Tibial artery (tissue), 4 donors: Measurements from ENCODE around the gene ZSWIM6.

Experiments
- DNase-seq, 2 donors: peaks; one replicate each; pipeline ENCODE4 v3.0.0-alpha.2; 2019
- H3K27ac ChIP-seq, 2 donors: fragments of 200-600 bp; sonication (generic) in 1 of 2; 1 replicate in 1 of 2; 2 replicates in 1 of 2; pipeline ENCODE4 v1.5.1; 2018 to 2019; ENCODE audit warnings: mild to moderate bottlenecking in 1 of 2
- H3K27me3 ChIP-seq, 2 donors: fragments of 200-600 bp; sonication (generic) in 1 of 2; one replicate each; pipeline versions ENCODE4 v1.5.1 to v1.6.0; 2016 to 2019
- H3K36me3 ChIP-seq, 3 donors: fragments of 200-600 bp; sonication (generic) in 2 of 3; one replicate each; pipeline ENCODE4 v1.5.1; 2016 to 2019; ENCODE audit warnings: mild to moderate bottlenecking in 2 of 3
- H3K4me1 ChIP-seq, 4 donors: fragments of 200-600 bp; sonication (generic) in 2 of 4; 1 replicate in 3 of 4; 2 replicates in 1 of 4; pipeline ENCODE4 v1.5.1; 2016 to 2019
- H3K4me3 ChIP-seq, 2 donors: fragments of 200-600 bp; sonication (generic) in 1 of 2; 1 replicate in 1 of 2; 2 replicates in 1 of 2; pipeline ENCODE4 v1.5.1; 2018 to 2019; ENCODE audit warnings: mild to moderate bottlenecking in 2 of 2
- H3K9me3 ChIP-seq, 3 donors: fragments of 200-600 bp; sonication (generic) in 1 of 3; one replicate each; pipeline ENCODE4 v1.5.1; 2016 to 2019
- intact Hi-C: fragments of 100-400 bp; cut with DNase I; formaldehyde crosslinking; loops from one replicate; pipeline ENCODE4 v1.15.0; 2023; ENCODE audit warnings: low total_unique reads
- TF ChIP-seq, protein P1 (sequence below), 2 experiments: fragments of 200-600 bp in 1 of 2; fragments of 450-650 bp in 1 of 2; IDR thresholded peaks; one replicate each; pipeline ENCODE4 v1.5.1; 2017 to 2019; ENCODE audit warnings: antibody characterized with exemption in 2 of 2, mild to moderate bottlenecking in 1 of 2, moderate library complexity in 1 of 2

Gene ZSWIM6

GRCh38 chr5:61467766-61468482, 135.9 kb downstream of the ZSWIM6 start:
- H3K9me3 ChIP-seq: no peaks in the 10 kb centered on the region
- no peak overlapping the region for H3K27ac ChIP-seq
- H3K4me1 ChIP-seq: peaks cover 0 to 39% (median 10%) of the 10 kb centered on the region in 4 donors
- DNase-seq: no peak
- TF ChIP-seq, protein P1, sequence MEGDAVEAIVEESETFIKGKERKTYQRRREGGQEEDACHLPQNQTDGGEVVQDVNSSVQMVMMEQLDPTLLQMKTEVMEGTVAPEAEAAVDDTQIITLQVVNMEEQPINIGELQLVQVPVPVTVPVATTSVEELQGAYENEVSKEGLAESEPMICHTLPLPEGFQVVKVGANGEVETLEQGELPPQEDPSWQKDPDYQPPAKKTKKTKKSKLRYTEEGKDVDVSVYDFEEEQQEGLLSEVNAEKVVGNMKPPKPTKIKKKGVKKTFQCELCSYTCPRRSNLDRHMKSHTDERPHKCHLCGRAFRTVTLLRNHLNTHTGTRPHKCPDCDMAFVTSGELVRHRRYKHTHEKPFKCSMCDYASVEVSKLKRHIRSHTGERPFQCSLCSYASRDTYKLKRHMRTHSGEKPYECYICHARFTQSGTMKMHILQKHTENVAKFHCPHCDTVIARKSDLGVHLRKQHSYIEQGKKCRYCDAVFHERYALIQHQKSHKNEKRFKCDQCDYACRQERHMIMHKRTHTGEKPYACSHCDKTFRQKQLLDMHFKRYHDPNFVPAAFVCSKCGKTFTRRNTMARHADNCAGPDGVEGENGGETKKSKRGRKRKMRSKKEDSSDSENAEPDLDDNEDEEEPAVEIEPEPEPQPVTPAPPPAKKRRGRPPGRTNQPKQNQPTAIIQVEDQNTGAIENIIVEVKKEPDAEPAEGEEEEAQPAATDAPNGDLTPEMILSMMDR (IDR thresholded peaks at IDR 0.05): no peak
- H3K27me3 ChIP-seq: no peaks in the 10 kb centered on the region
- intact Hi-C loops: no loop called here
- H3K36me3 ChIP-seq: no peaks in the 10 kb centered on the region
- no peak overlapping the region for H3K4me3 ChIP-seq

DNA sequence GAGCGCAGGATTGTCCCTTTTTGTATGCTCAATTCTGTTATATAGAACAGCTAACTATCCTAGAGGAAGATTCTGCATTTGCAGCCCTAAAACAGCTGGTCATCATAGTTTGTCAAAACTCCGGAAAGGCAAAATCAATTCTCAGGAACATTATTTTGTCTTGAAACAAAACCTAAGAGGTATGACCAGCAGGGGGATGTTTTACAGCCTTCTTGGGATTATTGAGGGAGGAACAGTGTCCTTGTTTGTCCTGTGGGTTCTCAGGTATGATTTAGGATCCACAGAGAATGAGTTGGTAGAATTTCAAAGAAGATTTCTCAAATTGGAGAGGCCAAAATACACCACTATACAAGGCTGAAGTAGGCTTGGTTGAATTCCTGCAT, 136.4 kb downstream of the ZSWIM6 start:
- H3K4me1 ChIP-seq: peaks cover 0 to 35% (median 9%) of the 10 kb centered on the region in 4 donors
- no peaks in the 10 kb centered on the region for H3K27me3 ChIP-seq
- DNase-seq: no peak
- TF ChIP-seq, protein P1 (IDR thresholded peaks at IDR 0.05): no peak
- no peaks in the 10 kb centered on the region for H3K36me3 ChIP-seq
- intact Hi-C loops: no loop called here
- H3K4me3 ChIP-seq: no peak overlapping the region
- no peak overlapping the region for H3K27ac ChIP-seq
- no peaks in the 10 kb centered on the region for H3K9me3 ChIP-seq

GRCh38 chr5:61471352-61471751, 139.3 kb downstream of the ZSWIM6 start:
- no peak overlapping the region for H3K27ac ChIP-seq
- H3K4me3 ChIP-seq: no peak overlapping the region
- no peaks in the 10 kb centered on the region for H3K27me3 ChIP-seq
- intact Hi-C loops: no loop called here
- TF ChIP-seq, protein P1 (IDR thresholded peaks at IDR 0.05): no peak
- no peak for DNase-seq
- peaks cover 0 to 19% (median 6%) of the 10 kb centered on the region in 4 donors for H3K4me1 ChIP-seq
- H3K36me3 ChIP-seq: no peaks in the 10 kb centered on the region
- H3K9me3 ChIP-seq: no peaks in the 10 kb centered on the region

GRCh38 chr5:61472172-61472958, 140.3 kb downstream of the ZSWIM6 start:
- no peak overlapping the region for H3K4me3 ChIP-seq
- TF ChIP-seq, protein P1 (IDR thresholded peaks at IDR 0.05): no peak
- no peak for DNase-seq
- intact Hi-C loops: no loop called here
- H3K4me1 ChIP-seq: peaks cover 0 to 16% (median 6%) of the 10 kb centered on the region in 4 donors
- no peak overlapping the region for H3K27ac ChIP-seq
- no peaks in the 10 kb centered on the region for H3K9me3 ChIP-seq
- no peaks in the 10 kb centered on the region for H3K36me3 ChIP-seq
- no peaks in the 10 kb centered on the region for H3K27me3 ChIP-seq

- TF ChIP-seq, protein P1 (IDR thresholded peaks at IDR 0.05): no peak
- H3K4me1 ChIP-seq: peaks cover 0 to 4% (median 0%) of the 10 kb centered on the region in 4 donors
- intact Hi-C loops: no loop called here
- no peak overlapping the region for H3K4me3 ChIP-seq
- no peak for DNase-seq
- no peaks in the 10 kb centered on the region for H3K36me3 ChIP-seq
- H3K9me3 ChIP-seq: no peaks in the 10 kb centered on the region
- no peak overlapping the region for H3K27ac ChIP-seq
- no peaks in the 10 kb centered on the region for H3K27me3 ChIP-seq
These were observed 142.7 kb downstream of the ZSWIM6 start for GRCh38 chr5:61474746-61475145.
